HCEC 1CT (cell line): ENCODE measurements around the gene NLRP5.
"Not testable (repeated sequence)": the region's sequence is repeated elsewhere in the genome, so short reads cannot be mapped to it uniquely, and the experiment has no call there.

Source experiments
- DNase-seq: peaks from one replicate; pipeline ENCODE4 v3.0.0-alpha.2; 2017

The NLRP5 gene

GRCh38 chr19:56099638-56100539, 113.3 kb downstream of the NLRP5 start:
- DNase-seq, result no peak

- no peak for DNase-seq
Observed at GRCh38 chr19:56101095-56101494, 114.5 kb downstream of the NLRP5 start.

- DNase-seq, result no peak
Observed at GRCh38 chr19:56101746-56102535, 115.4 kb downstream of the NLRP5 start.

GRCh38 chr19:56103027-56103614, 116.5 kb downstream of the NLRP5 start:
- DNase-seq, result no peak

GRCh38 chr19:56104423-56104822, 117.8 kb downstream of the NLRP5 start:
- no peak for DNase-seq

- DNase-seq, result no peak
Observed at GRCh38 chr19:56105090-56105701, 118.6 kb downstream of the NLRP5 start.

GRCh38 chr19:56105831-56106396, 119.3 kb downstream of the NLRP5 start:
- DNase-seq, result not testable (repeated sequence)

- no peak for DNase-seq
Observed at GRCh38 chr19:56106397-56106849, 119.8 kb downstream of the NLRP5 start.

GRCh38 chr19:56106993-56107392, 120.4 kb downstream of the NLRP5 start:
- no peak for DNase-seq

GRCh38 chr19:56107626-56108351, 121.2 kb downstream of the NLRP5 start:
- no peak for DNase-seq

- DNase-seq, result no peak
Observed at GRCh38 chr19:56108447-56109195, 122.0 kb downstream of the NLRP5 start.

- DNase-seq, result no peak
Observed at GRCh38 chr19:56109226-56109625, 122.7 kb downstream of the NLRP5 start.

GRCh38 chr19:56110515-56111448, 124.2 kb downstream of the NLRP5 start:
- no peak for DNase-seq
